Measurements from ENCODE around the gene HPGDS. TPM values are rescaled to one million over a fixed set of nuclear protein-coding genes. Genes with fewer than 3 reads are reported as not detected.

HPGDS gene
- polyA plus RNA-seq, 1 donor (not counting 4 experiments of a cell fraction or from before 2014, with no cell fraction given), result not detected

DNA sequence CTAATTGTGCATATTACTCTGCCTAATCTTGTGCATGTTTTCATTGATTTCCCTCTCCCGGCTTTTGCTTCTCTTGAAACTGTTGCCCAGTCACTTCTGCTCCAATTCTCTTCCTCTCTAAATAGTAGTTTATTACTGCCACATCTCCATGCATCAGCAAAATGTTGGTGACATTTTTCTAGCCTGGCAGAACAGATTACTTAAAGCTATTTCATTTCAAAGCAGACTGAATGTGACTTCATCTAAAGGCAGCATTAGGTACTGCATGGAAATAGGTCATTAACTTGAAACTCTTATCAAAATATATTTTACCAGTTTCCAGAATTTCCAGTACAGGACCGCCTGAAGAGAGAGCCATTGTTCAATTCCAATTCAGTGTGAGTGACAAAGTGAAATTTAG, 52.4 kb downstream of the HPGDS start:
- Histone ChIP-seq H4K20me1 (ENCODE audit: control insufficient read depth, extremely low read depth, insufficient read depth, low read length) (no peaks in the 10 kb centered on the region), H3K27me3 (ENCODE audit: control insufficient read depth, extremely low read depth, insufficient read depth, low read length) (no peaks in the 10 kb centered on the region), H3K9me1 (ENCODE audit: control insufficient read depth, extremely low read depth, insufficient read depth, low read length) (no peaks in the 10 kb centered on the region), H2AFZ (ENCODE audit: control insufficient read depth, low read length) (no peak overlapping the region), H3K9ac (ENCODE audit: control insufficient read depth, extremely low read depth, insufficient read depth, low read length) (no peak overlapping the region), H3K27ac (ENCODE audit: control insufficient read depth, insufficient read depth, low read length) (no peak overlapping the region), H3K79me2 (ENCODE audit: control insufficient read depth, insufficient read depth, low read length) (no peaks in the 10 kb centered on the region), H3K4me3 (ENCODE audit: control insufficient read depth in 2 of 3, extremely low read depth in 1 of 3, insufficient read depth in 2 of 3, low read depth in 1 of 3, low read length in 3 of 3) (no peak overlapping the region), H3K4me1 (ENCODE audit: control insufficient read depth, extremely low read depth, insufficient read depth, low read length) (no peaks in the 10 kb centered on the region), H3K4me2 (ENCODE audit: control insufficient read depth, extremely low read depth, insufficient read depth, low read depth, low read length) (no peak overlapping the region), H3K36me3 (ENCODE audit: control insufficient read depth in 2 of 2, extremely low read depth in 1 of 2, insufficient read depth in 2 of 2, low read length in 2 of 2) (peaks cover 1 to 11% of the 10 kb centered on the region in 2 experiments), H3K9me3 (ENCODE audit: control insufficient read depth, low read depth, low read length) (no peaks in the 10 kb centered on the region)
- FAIRE-seq, result no peak
- dilution Hi-C loops (cut with MboI; ENCODE audit: extremely low pct_ligation_motif_present, low sequenced_read_pairs), result no loop called here
- DNase-seq (ENCODE audit: low read depth, low spot score), result no peak
- TF ChIP-seq, protein P1, sequence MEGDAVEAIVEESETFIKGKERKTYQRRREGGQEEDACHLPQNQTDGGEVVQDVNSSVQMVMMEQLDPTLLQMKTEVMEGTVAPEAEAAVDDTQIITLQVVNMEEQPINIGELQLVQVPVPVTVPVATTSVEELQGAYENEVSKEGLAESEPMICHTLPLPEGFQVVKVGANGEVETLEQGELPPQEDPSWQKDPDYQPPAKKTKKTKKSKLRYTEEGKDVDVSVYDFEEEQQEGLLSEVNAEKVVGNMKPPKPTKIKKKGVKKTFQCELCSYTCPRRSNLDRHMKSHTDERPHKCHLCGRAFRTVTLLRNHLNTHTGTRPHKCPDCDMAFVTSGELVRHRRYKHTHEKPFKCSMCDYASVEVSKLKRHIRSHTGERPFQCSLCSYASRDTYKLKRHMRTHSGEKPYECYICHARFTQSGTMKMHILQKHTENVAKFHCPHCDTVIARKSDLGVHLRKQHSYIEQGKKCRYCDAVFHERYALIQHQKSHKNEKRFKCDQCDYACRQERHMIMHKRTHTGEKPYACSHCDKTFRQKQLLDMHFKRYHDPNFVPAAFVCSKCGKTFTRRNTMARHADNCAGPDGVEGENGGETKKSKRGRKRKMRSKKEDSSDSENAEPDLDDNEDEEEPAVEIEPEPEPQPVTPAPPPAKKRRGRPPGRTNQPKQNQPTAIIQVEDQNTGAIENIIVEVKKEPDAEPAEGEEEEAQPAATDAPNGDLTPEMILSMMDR (optimal IDR thresholded peaks at IDR 0.05 in 1 of 3, IDR thresholded peaks at IDR 0.05 in 1 of 3, conservative IDR thresholded peaks at IDR 0.05 in 1 of 3; ENCODE audit: extremely low read depth in 1 of 3, insufficient read depth in 2 of 3, low read length in 3 of 3), result no peak
- no peak for TF ChIP-seq EZH2 (IDR thresholded peaks at IDR 0.05; ENCODE audit: low read length)

DNA sequence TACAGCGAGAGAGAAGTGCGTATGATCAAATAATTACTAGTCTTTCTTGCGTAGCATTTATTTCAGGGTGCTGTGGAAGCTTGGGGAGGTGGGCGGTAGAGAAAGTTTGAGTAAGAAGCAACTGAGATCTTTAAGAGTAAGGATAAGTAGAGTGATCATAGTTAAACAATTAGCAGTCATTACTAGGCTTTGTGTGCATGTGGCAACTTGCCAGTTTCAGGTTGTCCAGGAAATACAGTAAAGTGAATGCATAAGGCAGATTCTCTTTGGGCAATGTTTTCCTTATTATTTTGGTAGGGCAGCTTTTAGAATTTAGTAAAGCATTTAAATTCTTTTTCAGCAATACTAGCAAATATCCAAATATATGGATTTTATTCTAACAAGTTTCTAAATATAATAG, 57.0 kb downstream of the HPGDS start:
- dilution Hi-C loops (cut with MboI; ENCODE audit: extremely low pct_ligation_motif_present, low sequenced_read_pairs), result no loop called here
- no peaks in the 10 kb centered on the region for H3K9me3 ChIP-seq (ENCODE audit: control insufficient read depth, low read depth, low read length)
- H3K27me3 ChIP-seq (ENCODE audit: control insufficient read depth, extremely low read depth, insufficient read depth, low read length), result no peaks in the 10 kb centered on the region
- H2AFZ ChIP-seq (ENCODE audit: control insufficient read depth, low read length), result no peak overlapping the region
- TF ChIP-seq, protein P1 (optimal IDR thresholded peaks at IDR 0.05 in 1 of 3, IDR thresholded peaks at IDR 0.05 in 1 of 3, conservative IDR thresholded peaks at IDR 0.05 in 1 of 3; ENCODE audit: extremely low read depth in 1 of 3, insufficient read depth in 2 of 3, low read length in 3 of 3), result no peak
- H3K79me2 ChIP-seq (ENCODE audit: control insufficient read depth, insufficient read depth, low read length), result no peaks in the 10 kb centered on the region
- H3K4me1 ChIP-seq (ENCODE audit: control insufficient read depth, extremely low read depth, insufficient read depth, low read length), result no peaks in the 10 kb centered on the region
- FAIRE-seq (no peak), DNase-seq (ENCODE audit: low read depth, low spot score) (no peak)
- H3K27ac ChIP-seq (ENCODE audit: control insufficient read depth, insufficient read depth, low read length), result no peak overlapping the region
- no peak overlapping the region for H3K9ac ChIP-seq (ENCODE audit: control insufficient read depth, extremely low read depth, insufficient read depth, low read length)
- peaks cover 1 to 11% of the 10 kb centered on the region in 2 experiments for H3K36me3 ChIP-seq (ENCODE audit: control insufficient read depth in 2 of 2, extremely low read depth in 1 of 2, insufficient read depth in 2 of 2, low read length in 2 of 2)
- no peaks in the 10 kb centered on the region for H3K9me1 ChIP-seq (ENCODE audit: control insufficient read depth, extremely low read depth, insufficient read depth, low read length)
- H4K20me1 ChIP-seq (ENCODE audit: control insufficient read depth, extremely low read depth, insufficient read depth, low read length), result no peaks in the 10 kb centered on the region
- no peak overlapping the region for H3K4me2 ChIP-seq (ENCODE audit: control insufficient read depth, extremely low read depth, insufficient read depth, low read depth, low read length)
- no peak overlapping the region for H3K4me3 ChIP-seq (ENCODE audit: control insufficient read depth in 2 of 3, extremely low read depth in 1 of 3, insufficient read depth in 2 of 3, low read depth in 1 of 3, low read length in 3 of 3)

Measured in keratinocyte (primary cell).